Activated naive CD4-positive, alpha-beta T cell treated with anti-CD3 and anti-CD28 coated beads, Interleukin-2, amount 50 U/mL, for 24 hours (primary cell): ENCODE data around the gene SCAP.

Experiments
- H3K27ac Mint-ChIP-seq: one replicate; pipeline ENCODE4 v1.8.0; 2021; ENCODE audit warnings: mild to moderate bottlenecking, mixed read lengths
- H3K27me3 Mint-ChIP-seq: one replicate; pipeline ENCODE4 v1.8.0; 2021; ENCODE audit warnings: mixed read lengths
- H3K36me3 Mint-ChIP-seq: one replicate; pipeline ENCODE4 v1.8.0; 2021; ENCODE audit warnings: mixed read lengths
- H3K4me1 Mint-ChIP-seq: one replicate; pipeline ENCODE4 v1.8.0; 2021; ENCODE audit warnings: mixed read lengths
- H3K4me3 Mint-ChIP-seq: one replicate; pipeline ENCODE4 v1.8.0; 2021; ENCODE audit warnings: mild to moderate bottlenecking, mixed read lengths
- H3K9me3 Mint-ChIP-seq: one replicate; pipeline ENCODE4 v1.8.0; 2021; ENCODE audit warnings: mixed read lengths

Gene SCAP

DNA sequence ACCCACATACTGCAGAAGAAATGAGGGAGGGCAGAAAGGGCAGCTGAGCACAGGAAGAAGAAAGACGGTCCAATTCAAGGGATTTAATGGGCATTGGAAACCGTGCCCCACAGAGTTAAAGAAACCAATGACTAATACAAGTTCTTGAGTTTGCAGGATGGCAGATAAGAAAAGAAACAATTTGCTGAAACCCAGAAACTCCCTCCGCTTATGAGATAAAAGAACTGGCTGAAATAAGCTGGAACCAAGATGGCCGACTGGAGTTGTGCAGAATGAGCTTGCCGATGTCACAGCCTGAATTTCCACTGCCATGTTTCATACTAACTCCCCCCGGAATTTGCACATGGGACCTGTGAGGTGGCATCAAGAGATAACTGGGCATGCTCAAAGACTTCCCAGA, 47.1 kb downstream of the SCAP start:
- Mint-ChIP-seq H3K9me3 (no peaks in the 10 kb centered on the region), H3K27ac (peak overlapping the region; percentile 68), H3K27me3 (no peaks in the 10 kb centered on the region), H3K4me1 (peaks cover 4% of the 10 kb centered on the region), H3K4me3 (no peak overlapping the region), H3K36me3 (peaks cover 7% of the 10 kb centered on the region)

DNA sequence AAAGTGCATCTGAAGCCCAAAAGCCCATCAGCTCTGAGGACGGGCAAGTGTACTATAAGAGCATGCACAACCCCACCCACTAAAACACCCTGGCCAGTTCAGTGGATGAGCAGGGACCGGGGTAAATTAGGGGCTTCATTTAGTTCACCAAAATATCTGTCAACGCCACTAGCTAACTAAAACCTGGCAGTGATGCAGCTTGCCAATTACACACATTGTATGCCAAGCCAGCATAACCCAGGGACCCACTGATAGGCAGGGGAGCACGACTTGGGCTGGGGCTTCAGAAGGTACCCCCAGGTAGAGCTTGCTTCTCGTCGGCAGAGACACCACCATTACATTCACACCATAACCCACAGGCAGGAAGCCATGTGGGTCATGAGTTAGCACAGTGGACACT, 47.9 kb downstream of the SCAP start:
- Mint-ChIP-seq H3K27ac (no peak overlapping the region), H3K4me1 (peaks cover 4% of the 10 kb centered on the region), H3K36me3 (peaks cover 3% of the 10 kb centered on the region), H3K4me3 (no peak overlapping the region), H3K9me3 (no peaks in the 10 kb centered on the region), H3K27me3 (no peaks in the 10 kb centered on the region)

DNA sequence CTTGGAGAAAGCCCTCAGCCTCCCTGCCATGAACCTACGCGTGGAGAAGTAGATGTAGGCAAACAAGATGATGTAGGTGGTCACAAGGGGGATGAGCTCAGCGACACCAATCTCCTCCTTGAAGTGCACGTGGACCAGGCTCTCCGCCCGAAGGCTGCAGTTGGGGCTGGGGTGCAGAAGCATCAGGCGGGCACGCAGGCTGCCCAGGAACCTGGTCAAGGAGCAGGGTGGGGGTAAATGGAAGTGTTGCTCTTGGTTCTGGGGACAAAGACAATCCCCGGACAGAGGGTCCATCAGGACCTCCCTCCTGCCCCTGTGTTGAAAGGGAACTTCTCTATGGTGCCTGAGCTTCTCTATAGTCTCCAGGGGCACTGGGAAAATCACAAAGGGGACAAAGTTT, 49.8 kb downstream of the SCAP start:
- Mint-ChIP-seq H3K36me3 (peaks cover 3% of the 10 kb centered on the region), H3K27ac (peak overlapping the region; percentile 30), H3K4me3 (no peak overlapping the region), H3K4me1 (peaks cover 15% of the 10 kb centered on the region), H3K27me3 (no peaks in the 10 kb centered on the region), H3K9me3 (no peaks in the 10 kb centered on the region)

DNA sequence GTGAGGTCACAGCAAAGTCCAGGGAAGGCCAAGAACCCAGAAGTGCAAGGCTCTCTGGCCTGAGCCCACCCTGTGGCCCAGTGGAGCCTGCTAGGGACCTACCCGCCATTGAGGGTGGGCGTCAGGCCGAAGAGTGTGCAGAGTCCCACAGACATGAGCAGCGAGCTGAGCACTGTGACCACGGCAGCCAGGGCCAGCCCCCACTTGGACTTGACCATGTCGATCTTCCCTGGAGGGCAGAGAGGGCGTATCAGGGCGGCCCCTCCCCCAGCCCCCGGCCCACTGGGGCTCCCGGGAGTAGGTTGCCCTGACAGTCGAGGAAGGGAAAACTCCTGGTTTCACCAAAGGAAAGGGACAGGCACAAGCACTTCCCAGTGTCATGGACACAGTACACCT, 50.4 kb downstream of the SCAP start:
- H3K27ac Mint-ChIP-seq, result no peak overlapping the region
- H3K4me3 Mint-ChIP-seq, result no peak overlapping the region
- no peaks in the 10 kb centered on the region for H3K9me3 Mint-ChIP-seq
- no peaks in the 10 kb centered on the region for H3K27me3 Mint-ChIP-seq
- H3K4me1 Mint-ChIP-seq, result peaks cover 18% of the 10 kb centered on the region
- peaks cover 4% of the 10 kb centered on the region for H3K36me3 Mint-ChIP-seq

DNA sequence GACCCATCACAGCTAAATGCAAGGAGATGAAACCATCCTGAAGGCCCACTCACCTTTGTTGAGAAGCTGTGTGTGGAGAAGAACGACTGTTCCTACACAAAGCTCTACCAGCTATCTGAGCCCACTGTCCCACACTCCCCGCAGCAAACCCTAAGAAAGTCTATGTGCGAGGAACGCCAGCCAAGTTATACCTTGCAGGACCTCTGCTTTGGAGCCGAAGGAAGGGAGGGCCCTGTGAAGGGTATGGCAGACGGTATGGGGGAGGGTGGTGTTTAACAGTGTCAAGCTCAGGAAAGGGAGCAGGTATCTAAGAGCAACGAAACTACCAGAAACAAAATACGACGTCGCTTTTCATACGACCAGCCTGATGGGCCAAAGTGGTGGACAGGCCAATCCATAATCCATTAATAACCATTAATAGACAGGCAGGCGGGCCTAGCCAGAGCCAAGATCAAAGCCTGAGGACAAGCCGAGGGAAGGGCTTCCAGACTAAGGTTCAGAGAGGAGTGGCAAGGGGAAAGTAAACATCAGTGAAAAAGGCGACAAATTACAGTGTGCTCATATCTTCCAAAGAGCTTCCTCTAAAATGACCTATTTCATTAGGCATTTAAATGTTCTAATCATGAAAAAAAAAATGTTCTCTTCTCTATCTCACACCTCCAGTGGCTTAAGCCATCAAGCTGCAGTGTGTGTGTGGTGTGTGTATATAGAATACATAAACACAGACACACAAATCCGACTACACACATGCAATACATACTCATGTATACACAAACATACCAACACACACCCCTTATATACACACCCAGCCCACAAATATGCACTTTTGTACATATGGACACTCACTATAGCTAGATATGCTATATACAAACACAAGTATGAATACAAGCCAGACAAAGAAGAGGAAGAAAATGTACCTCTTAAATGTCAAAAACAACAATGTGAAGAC, 51.0 kb downstream of the SCAP start:
- no peaks in the 10 kb centered on the region for H3K27me3 Mint-ChIP-seq
- H3K4me1 Mint-ChIP-seq, result peaks cover 18% of the 10 kb centered on the region
- H3K4me3 Mint-ChIP-seq, result no peak overlapping the region
- no peaks in the 10 kb centered on the region for H3K9me3 Mint-ChIP-seq
- peaks cover 4% of the 10 kb centered on the region for H3K36me3 Mint-ChIP-seq
- H3K27ac Mint-ChIP-seq, result peak overlapping the region; percentile 15

DNA sequence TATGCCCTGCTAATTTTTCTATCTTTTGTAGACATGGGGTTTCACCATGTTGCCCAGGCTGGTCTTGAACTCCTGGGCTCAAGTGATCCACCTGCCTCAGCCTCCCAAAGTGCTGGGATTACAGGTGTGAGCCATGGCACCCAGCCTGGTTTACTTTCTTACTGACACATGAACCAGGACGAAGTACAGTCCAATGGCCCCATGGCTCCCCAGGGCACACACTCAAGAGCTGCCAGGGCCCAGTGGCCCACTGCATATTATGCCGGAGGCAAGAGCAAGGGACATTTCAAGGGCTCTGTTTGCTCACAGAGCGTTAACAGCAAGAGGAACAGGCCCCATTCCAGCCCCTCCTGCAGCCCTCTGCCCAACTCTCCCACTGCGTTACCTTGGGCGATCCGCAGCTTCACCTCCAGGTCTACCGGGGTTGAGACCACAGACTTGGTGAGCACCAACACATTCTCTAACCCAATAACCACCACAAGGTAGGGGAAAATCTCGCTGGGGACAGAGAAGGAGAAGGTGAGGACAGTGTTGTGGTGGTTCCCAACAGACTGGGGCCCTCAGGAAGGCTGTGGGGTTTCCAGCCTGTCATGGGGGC, 52.1 kb downstream of the SCAP start:
- Mint-ChIP-seq H3K4me1 (peaks cover 18% of the 10 kb centered on the region), H3K27ac (peak overlapping the region; percentile 38), H3K9me3 (no peaks in the 10 kb centered on the region), H3K4me3 (no peak overlapping the region), H3K36me3 (peaks cover 5% of the 10 kb centered on the region), H3K27me3 (no peaks in the 10 kb centered on the region)

DNA sequence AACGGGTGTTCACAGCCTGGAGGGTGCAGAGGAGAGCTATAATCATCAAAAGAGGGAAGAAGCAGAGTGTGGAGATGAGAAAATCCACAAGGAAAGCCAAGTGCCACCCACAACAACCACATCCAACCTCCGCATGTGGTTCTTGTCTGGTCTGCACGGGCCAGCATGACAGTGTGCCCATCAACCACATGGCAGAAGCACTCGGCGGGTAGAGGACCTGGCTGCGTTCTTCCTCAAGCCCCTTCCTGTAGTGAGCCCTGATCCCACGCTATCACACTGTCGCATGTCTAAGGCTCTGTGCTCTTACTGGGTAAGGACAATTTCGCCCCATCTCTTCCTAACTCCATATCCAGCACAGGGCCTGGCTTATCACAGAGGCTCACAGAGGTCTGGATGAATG, 53.0 kb downstream of the SCAP start:
- no peaks in the 10 kb centered on the region for H3K9me3 Mint-ChIP-seq
- no peaks in the 10 kb centered on the region for H3K27me3 Mint-ChIP-seq
- H3K36me3 Mint-ChIP-seq, result peaks cover 5% of the 10 kb centered on the region
- H3K4me1 Mint-ChIP-seq, result peaks cover 18% of the 10 kb centered on the region
- no peak overlapping the region for H3K4me3 Mint-ChIP-seq
- H3K27ac Mint-ChIP-seq, result peak overlapping the region; percentile 65

DNA sequence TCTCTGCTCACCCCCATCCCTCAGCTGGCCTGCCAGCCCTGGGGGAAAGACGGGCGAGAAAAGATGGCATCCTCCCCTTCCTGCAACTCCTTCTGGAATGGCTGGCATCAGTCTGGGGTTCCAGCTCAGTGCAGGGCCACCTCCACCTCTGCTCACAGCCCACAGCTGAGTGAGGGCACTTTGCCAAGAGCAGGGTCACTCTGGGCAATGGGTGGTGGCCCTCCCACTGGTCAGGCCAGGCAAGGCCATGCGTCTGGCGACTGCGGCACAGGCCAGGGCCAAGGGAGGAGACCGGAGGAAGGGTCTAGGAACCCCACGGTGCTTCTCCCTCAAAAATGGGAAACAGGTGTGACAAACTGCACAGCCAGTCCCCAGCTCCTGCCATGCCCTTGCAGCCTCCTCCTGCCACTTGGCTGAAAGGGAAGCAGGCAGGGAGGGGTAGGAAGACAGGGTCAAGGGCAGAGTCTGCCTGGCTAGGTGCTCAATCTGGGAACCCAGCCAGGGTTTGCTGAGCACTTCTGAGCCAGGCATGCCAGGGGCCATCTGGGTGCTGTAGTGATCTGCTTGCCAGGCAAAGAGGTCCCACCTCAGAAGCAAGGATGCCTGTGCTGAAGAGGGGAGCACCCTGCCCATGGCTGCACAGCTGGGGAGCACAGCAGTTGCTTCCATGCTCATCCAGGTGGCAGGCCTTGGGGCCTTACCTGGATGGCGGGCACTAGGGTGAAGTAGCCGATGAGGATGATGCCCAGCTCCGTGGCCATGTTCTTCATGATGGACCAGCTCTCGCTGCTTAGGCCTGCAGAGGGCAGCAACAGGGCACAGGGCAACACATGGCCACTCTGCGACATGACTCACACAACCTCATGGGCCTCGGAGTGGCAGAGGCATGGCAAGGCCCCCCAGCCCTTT, 53.7 kb downstream of the SCAP start:
- Mint-ChIP-seq H3K27me3 (no peaks in the 10 kb centered on the region), H3K9me3 (no peaks in the 10 kb centered on the region), H3K4me3 (no peak overlapping the region), H3K27ac (peak overlapping the region; percentile 95), H3K4me1 (peaks cover 18% of the 10 kb centered on the region), H3K36me3 (peaks cover 5% of the 10 kb centered on the region)

DNA sequence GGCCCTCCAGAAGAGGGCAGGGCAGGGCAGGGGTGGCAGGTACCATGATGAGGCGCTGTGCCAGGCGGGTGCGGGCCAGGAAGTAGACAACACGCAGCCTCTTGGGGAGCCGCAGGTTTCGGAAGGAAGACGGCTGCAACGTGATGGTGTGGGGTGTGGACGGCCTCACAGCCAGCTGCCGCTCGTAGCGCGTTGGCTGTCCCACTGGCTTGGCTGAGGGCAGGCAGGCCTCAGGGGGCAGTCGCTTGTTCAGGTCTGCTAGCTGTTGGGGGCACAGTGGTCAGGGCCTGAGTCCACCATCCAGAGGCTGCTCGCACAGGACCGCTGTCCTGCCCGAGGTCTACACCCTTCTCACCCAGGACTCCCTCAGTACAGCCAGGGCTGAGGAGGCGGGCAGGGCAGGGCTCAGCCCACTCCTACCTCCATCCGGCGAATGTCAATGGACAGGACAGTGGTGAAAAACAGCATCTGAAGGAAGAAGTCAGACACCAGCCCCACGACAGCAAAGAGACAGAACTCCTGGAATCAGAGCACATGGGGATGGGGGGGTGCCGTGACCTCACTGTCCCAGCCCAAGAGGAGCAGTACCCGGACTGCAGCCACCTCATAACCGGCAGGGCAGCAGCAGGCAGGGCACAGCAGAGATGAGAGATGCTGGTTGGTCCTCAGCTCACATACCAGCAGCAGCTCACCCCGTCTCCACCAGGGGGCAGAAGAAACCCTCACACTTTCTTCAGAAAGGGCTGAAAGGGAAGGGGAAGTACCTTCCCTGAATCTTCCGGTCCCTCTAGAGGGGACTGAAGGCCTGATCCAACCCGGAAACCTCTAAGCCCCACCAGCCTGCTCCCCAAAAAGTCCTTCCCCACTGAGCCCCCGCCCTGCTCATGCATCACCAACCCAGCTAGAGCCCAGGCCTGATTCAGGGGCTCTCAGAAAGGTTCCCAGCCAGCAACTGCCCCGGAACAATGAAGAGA, 54.9 kb downstream of the SCAP start:
- H3K27me3 Mint-ChIP-seq, result no peaks in the 10 kb centered on the region
- H3K9me3 Mint-ChIP-seq, result no peaks in the 10 kb centered on the region
- peak overlapping the region; percentile 95 for H3K27ac Mint-ChIP-seq
- peaks cover 5% of the 10 kb centered on the region for H3K36me3 Mint-ChIP-seq
- peaks cover 18% of the 10 kb centered on the region for H3K4me1 Mint-ChIP-seq
- H3K4me3 Mint-ChIP-seq, result peak overlapping the region; percentile 76

DNA sequence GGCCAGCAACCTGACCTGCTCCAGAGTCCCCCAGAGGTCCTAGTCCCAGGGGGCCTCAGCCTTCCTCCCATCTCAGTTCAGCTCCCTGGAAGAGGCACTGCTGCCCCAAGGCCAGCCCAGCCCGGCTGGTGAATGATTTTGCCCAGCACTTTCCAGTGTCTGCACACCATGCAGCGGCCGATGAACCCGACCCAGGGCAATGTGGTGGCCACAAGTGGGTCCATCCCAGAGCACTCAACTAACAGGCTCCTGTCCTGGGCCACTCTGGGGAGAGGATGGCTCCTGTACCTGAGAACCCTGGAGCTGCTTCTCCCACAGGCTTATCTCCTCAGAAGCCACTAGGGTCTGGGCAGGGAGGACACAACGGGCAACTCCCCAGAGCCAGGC, 55.7 kb downstream of the SCAP start:
- Mint-ChIP-seq H3K27me3 (no peaks in the 10 kb centered on the region), H3K4me3 (no peak overlapping the region), H3K27ac (no peak overlapping the region), H3K9me3 (no peaks in the 10 kb centered on the region), H3K36me3 (peaks cover 7% of the 10 kb centered on the region), H3K4me1 (peaks cover 18% of the 10 kb centered on the region)

DNA sequence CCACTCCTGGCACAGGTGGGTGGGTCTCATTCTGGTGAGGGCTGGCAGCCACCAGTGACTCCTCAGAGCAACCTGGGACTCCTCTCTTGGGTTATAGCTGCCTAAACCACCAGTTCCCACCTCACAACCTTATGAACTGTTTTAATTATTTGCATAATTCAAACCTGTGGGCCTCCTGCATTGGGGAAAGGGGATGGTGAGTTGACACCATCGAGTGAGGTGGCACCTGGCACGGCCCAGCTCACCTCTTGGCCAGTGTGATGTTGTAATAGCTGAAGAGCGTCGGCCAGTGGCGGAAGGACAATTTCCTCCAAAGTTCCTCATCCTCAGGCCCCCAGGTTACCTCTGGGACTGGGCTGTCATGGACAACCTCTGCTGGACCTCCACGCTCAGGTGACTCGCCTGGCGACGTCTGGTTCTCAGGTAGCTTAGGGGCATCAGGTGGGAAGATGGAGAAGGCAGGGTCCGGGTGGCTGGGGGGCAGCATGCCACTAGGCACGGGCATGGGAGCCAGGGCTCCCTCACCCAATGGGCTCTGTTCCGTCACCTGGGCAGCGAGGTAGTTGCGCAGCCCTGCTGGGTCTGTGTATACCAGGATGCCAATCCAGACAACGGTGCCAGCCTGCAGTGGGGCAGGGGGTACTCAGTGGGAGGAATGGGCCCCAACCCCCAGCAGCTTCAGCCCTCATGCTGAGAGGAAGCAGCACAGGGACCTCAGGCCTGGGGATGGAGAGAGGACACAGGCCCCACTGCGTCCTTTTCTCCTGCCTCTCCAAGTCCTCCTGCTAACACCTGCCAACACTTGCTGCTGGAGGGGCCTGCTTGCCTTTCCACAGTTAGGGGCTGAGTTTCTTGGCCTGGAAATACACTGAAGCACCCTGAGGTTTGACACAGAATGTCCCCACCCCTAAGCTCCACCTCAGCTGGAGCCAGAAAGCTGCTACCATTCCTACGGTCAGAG, 56.4 kb downstream of the SCAP start:
- H3K36me3 Mint-ChIP-seq, result peaks cover 7% of the 10 kb centered on the region
- no peaks in the 10 kb centered on the region for H3K9me3 Mint-ChIP-seq
- H3K27me3 Mint-ChIP-seq, result no peaks in the 10 kb centered on the region
- H3K4me1 Mint-ChIP-seq, result peaks cover 18% of the 10 kb centered on the region
- H3K27ac Mint-ChIP-seq, result no peak overlapping the region
- no peak overlapping the region for H3K4me3 Mint-ChIP-seq

DNA sequence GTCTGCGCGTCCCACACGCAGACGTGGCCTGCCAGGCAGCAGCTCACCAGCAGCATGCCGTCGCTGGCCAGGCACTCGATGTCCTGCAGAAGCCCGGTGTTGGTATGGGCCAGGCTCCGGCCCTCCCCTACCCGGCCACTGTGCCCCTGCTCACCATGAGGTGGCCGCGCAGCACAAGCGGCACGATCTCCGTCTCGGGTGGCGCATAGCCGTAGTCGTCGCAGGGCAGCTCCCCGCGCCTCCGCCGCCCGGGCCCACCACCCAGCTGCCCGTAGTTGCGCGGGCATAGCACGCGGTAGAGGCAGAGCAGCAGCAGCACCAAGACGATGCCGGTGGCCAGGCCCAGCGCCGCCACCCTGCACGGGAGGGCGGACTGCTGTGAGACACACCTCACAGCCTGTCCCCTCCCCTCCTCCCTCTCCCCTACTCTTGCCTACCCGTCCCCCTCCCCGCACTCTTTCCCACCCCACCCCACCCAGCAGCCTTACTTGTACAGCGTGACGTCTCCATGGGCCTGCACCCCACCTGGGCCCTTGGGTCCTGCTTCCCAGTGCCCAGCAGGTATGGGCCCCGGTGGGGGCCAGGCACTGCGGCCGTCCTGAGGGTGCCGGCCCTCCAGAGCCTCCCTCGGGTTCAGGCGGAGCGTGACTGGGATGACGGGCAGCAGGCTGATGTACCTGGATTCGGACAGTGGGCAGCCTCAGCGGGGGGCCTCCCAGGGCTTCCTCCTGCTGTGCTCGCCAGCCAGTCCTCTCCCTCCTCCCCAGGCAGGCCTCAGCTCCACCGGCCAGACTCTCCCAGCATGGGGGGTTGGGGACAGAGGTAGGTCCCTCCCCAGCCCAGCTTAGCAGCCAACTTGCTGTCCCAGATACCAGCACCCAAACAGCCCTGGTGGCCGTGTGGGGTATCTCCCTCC, 57.3 kb downstream of the SCAP start:
- Mint-ChIP-seq H3K4me1 (peaks cover 18% of the 10 kb centered on the region), H3K27ac (no peak overlapping the region), H3K4me3 (no peak overlapping the region)

DNA sequence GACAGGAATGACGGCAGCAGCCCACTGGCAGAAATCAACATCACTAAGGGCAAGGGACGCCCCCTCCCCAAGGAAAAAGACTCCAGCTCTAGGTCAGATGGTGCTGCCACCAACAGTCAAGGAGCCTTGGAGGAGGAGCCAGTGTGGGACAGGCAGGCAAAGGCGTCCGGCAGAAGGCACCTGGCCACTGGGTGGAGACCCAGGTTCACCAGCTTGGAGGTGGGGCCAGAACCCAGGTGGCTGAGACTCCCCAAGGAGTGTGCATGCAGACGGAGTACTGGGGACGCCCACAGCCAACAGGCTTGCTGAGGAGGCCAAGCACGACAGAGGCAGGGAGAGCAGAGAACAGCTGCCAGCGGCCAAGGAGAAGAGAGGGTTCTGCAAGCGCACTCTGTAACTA, 59.7 kb downstream of the SCAP start:
- Mint-ChIP-seq H3K9me3 (no peaks in the 10 kb centered on the region), H3K27ac (no peak overlapping the region), H3K27me3 (no peaks in the 10 kb centered on the region), H3K4me3 (no peak overlapping the region), H3K4me1 (peaks cover 4% of the 10 kb centered on the region), H3K36me3 (peaks cover 4% of the 10 kb centered on the region)

More for the DNA sequence above, 57.3 kb downstream of the SCAP start:
- Mint-ChIP-seq H3K27me3 (no peaks in the 10 kb centered on the region), H3K36me3 (peaks cover 7% of the 10 kb centered on the region), H3K9me3 (no peaks in the 10 kb centered on the region)
